Activated B cell treated with CpG ODN at 0.5 μM for 24 hours (primary cell): ENCODE data around the gene ARHGAP33. TPM values are rescaled to one million over a fixed set of nuclear protein-coding genes. Genes with fewer than 3 reads are reported as not detected.

Source experiments
- ATAC-seq: fragments of 200-7000 bp; cut with Tn5 transposase; one replicate; pipeline ENCODE4 v1.10.0; 2021; ENCODE audit warnings: low read depth, mild to moderate bottlenecking, moderate library complexity
- CTCF ChIA-PET: fragments of 350-600 bp; sonication (Branson Sonifier 250); formaldehyde crosslinking; loops from one replicate; lab custom pipeline; 2021; ENCODE audit warnings: antibody characterized with exemption; lab: Charles Lee
- POLR2A ChIA-PET: fragments of 350-600 bp; sonication (Branson Sonifier 250); formaldehyde crosslinking; loops from one replicate; lab custom pipeline; 2021; ENCODE audit warnings: antibody characterized with exemption; lab: Charles Lee
- DNase-seq: peaks from one replicate; pipeline ENCODE4 v3.0.0; 2022
- H3K27ac Mint-ChIP-seq: one replicate; pipeline ENCODE4 v1.8.0; 2020; ENCODE audit warnings: mixed read lengths
- H3K27me3 Mint-ChIP-seq: one replicate; pipeline ENCODE4 v1.8.0; 2021; ENCODE audit warnings: mixed read lengths
- H3K36me3 Mint-ChIP-seq: one replicate; pipeline ENCODE4 v1.8.0; 2021; ENCODE audit warnings: low read depth, mixed read lengths
- H3K4me1 Mint-ChIP-seq: one replicate; pipeline ENCODE4 v1.8.0; 2021; ENCODE audit warnings: mixed read lengths
- H3K4me3 Mint-ChIP-seq: one replicate; pipeline ENCODE4 v1.8.0; 2020; ENCODE audit warnings: mild to moderate bottlenecking, mixed read lengths
- H3K9me3 Mint-ChIP-seq: one replicate; pipeline ENCODE4 v1.8.0; 2020; ENCODE audit warnings: mixed read lengths
- CTCF ChIP-seq: fragments of 200-600 bp; IDR thresholded peaks from one replicate; pipeline ENCODE4 v1.8.0; 2022; ENCODE audit warnings: antibody characterized with exemption, mild to moderate bottlenecking
- intact Hi-C: fragments of 100-400 bp; cut with micrococcal nuclease; formaldehyde crosslinking; loops from one replicate; pipeline ENCODE4 v1.15.1; 2024
- total RNA-seq: library from RNA; stranded (reverse); gene quantifications from 2 replicates; pipeline ENCODE4 v1.2.3, GENCODE V29; 2022

Gene ARHGAP33
- total RNA-seq, 1 donor from 2014 or later: 15.0 TPM

GRCh38 chr19:35738021-35738886 lies 37.1 kb upstream of the ARHGAP33 start:
- Mint-ChIP-seq H3K4me3 (no peak overlapping the region), H3K4me1 (peaks cover 56% of the 10 kb centered on the region), H3K36me3 (peaks cover 74% of the 10 kb centered on the region), H3K9me3 (no peaks in the 10 kb centered on the region), H3K27me3 (no peaks in the 10 kb centered on the region), H3K27ac (peak overlapping the region; percentile 31)
- no peak for ATAC-seq
- intact Hi-C loops: no loop called here
- ChIA-PET POLR2A (interaction anchor here (0.5 to 1.7 kb wide), 4 partner anchors 19 to 67 kb away, joined by 3 to 12 read pairs (median 4); no protein-coding TSS in a partner anchor), CTCF (interaction anchor here (1.0 to 1.5 kb wide), 2 partner anchors 10 to 20 kb away, joined by 3 to 5 read pairs; partner anchors contain the start of genes KMT2B and LIN37)
- DNase-seq: no peak
- no peak for TF ChIP-seq CTCF

- Mint-ChIP-seq H3K27ac (peak overlapping the region; percentile 31), H3K27me3 (no peaks in the 10 kb centered on the region), H3K4me3 (no peak overlapping the region), H3K9me3 (no peaks in the 10 kb centered on the region), H3K36me3 (peaks cover 68% of the 10 kb centered on the region), H3K4me1 (peaks cover 57% of the 10 kb centered on the region)
- no peak for TF ChIP-seq CTCF
- CTCF ChIA-PET: no interaction called here
- POLR2A ChIA-PET: interaction anchor here (1.6 kb wide), 1 partner anchor 91 kb away, joined by 4 read pairs; the partner anchor contains the start of gene COX6B1
- intact Hi-C loops: no loop called here
- DNase-seq (no peak), ATAC-seq (no peak)
These were observed 36.5 kb upstream of the ARHGAP33 start for GRCh38 chr19:35738887-35739229.

- Mint-ChIP-seq H3K36me3 (peaks cover 62% of the 10 kb centered on the region), H3K4me1 (peaks cover 60% of the 10 kb centered on the region), H3K9me3 (no peaks in the 10 kb centered on the region), H3K4me3 (peak overlapping the region; percentile 95), H3K27me3 (no peaks in the 10 kb centered on the region), H3K27ac (peak overlapping the region; percentile 24)
- no peak for TF ChIP-seq CTCF
- DNase-seq (no peak), ATAC-seq (no peak)
- intact Hi-C loops: loop anchor here (1.0 to 10.0 kb wide), 9 partner anchors 19 to 1575 kb away; partner anchors contain the start of genes ARHGAP33, COX6B1, NFKBID and OVOL3
- ChIA-PET CTCF (no interaction called here), POLR2A (interaction anchor here (0.8 to 3.6 kb wide), 9 partner anchors 9 to 533 kb away, joined by 3 to 54 read pairs (median 7); partner anchors contain the start of genes COX6B1, KMT2B and LIN37)
These were observed 35.9 kb upstream of the ARHGAP33 start for GRCh38 chr19:35739275-35740107.

- peaks cover 62% of the 10 kb centered on the region for H3K36me3 Mint-ChIP-seq
- peak overlapping the region; percentile 95 for H3K4me3 Mint-ChIP-seq
- peaks cover 62% of the 10 kb centered on the region for H3K4me1 Mint-ChIP-seq
- CTCF ChIA-PET: interaction anchor here (1.0 kb wide), 1 partner anchor 17 kb away, joined by 3 read pairs; no protein-coding TSS in a partner anchor
- DNase-seq: no peak
- ATAC-seq: peak; percentile 3
- H3K27ac Mint-ChIP-seq: peak overlapping the region; percentile 95
- intact Hi-C loops: loop anchor here (1.0 to 10.0 kb wide), 9 partner anchors 18 to 1575 kb away; partner anchors contain the start of genes ARHGAP33, COX6B1, NFKBID and OVOL3
- no peaks in the 10 kb centered on the region for H3K27me3 Mint-ChIP-seq
- no peak for TF ChIP-seq CTCF
- H3K9me3 Mint-ChIP-seq: no peaks in the 10 kb centered on the region
- POLR2A ChIA-PET: interaction anchor here (0.8 to 3.6 kb wide), 18 partner anchors 8 to 534 kb away, joined by 3 to 54 read pairs (median 6); partner anchors contain the start of genes COX6B1, HSPB6, KMT2B and LIN37
These were observed 35.3 kb upstream of the ARHGAP33 start for GRCh38 chr19:35740108-35740422.
